GM19043 (cell line): ENCODE data around the gene SLCO1C1.
"Not testable (repeated sequence)": the region's sequence is repeated elsewhere in the genome, so short reads cannot be mapped to it uniquely, and the experiment has no call there.

Source experiments
- ATAC-seq: cut with Tn5 transposase; IDR thresholded peaks from one replicate; pipeline ENCODE4 v1.9.1; 2021; ENCODE audit warnings: low read depth; ENCODE audit not compliant: unreplicated experiment

Gene SLCO1C1, protein sequence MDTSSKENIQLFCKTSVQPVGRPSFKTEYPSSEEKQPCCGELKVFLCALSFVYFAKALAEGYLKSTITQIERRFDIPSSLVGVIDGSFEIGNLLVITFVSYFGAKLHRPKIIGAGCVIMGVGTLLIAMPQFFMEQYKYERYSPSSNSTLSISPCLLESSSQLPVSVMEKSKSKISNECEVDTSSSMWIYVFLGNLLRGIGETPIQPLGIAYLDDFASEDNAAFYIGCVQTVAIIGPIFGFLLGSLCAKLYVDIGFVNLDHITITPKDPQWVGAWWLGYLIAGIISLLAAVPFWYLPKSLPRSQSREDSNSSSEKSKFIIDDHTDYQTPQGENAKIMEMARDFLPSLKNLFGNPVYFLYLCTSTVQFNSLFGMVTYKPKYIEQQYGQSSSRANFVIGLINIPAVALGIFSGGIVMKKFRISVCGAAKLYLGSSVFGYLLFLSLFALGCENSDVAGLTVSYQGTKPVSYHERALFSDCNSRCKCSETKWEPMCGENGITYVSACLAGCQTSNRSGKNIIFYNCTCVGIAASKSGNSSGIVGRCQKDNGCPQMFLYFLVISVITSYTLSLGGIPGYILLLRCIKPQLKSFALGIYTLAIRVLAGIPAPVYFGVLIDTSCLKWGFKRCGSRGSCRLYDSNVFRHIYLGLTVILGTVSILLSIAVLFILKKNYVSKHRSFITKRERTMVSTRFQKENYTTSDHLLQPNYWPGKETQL

DNA sequence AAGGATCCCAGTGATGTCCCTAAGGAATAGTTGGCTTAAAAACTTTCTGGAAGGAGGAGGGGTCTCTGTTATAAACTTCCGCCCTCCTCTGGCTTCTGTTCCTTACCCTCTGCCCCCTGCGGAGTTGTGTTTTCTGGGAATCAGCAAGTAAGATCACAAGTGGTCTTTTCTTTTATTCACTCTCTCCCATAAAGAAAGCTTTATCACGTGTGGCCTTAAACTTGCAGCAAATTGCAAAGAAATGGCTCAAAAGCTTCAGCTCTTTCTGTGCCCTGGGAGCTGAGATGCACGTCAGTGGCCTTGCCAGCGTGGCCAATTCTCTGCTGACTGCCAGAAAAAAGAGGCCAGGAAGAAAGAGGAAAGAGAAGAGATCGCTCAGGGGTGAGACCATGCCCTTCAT is at the start of gene SLCO1C1:
SLCO1C1 (plus strand) TSS at position 101 of the 400 bp plus-strand sequence. CDS start 4,245 bp downstream, outside the sequence.
- ATAC-seq: no peak

DNA sequence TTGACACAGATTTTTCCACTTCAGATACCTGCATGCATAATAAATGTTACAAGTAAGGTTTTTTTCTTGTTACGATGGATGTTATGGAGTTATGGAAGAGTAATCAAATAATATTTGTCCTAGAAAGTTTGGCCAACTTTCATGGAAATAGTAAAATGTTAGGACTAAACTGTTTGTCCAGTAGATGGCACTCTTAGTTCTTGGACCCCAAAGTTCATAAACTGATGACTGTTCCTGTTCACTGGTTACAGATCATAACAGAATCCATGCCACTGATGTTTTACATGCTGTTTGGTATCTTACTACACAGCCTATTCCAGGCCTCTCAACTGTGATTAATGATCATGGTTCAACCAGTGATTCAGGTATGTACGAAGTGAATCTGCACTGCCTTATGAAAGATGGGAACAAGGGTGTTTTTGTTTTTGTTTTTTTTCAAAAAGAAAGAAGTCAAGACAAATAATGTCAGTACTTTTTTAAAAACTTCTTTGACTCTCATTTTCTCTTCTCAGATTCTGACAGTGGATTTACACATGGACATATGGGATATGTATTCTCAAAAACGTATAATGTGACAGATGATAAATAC is 48.8 kb upstream of the SLCO1C1 start:
- no peak for ATAC-seq

DNA sequence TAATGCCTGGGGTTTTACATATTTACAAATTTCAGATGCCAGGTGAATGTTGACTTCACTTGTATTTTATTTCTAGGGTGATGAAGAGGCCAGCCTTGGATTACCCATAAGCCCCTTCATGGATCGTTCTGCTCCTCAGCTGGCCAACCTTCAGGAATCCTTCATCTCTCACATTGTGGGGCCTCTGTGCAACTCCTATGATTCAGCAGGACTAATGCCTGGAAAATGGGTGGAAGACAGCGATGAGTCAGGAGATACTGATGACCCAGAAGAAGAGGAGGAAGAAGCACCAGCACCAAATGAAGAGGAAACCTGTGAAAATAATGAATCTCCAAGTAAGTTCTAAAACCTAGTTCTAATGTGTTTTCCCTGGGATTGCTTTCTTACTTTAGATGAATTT is 41.3 kb upstream of the SLCO1C1 start:
- ATAC-seq: no peak

DNA sequence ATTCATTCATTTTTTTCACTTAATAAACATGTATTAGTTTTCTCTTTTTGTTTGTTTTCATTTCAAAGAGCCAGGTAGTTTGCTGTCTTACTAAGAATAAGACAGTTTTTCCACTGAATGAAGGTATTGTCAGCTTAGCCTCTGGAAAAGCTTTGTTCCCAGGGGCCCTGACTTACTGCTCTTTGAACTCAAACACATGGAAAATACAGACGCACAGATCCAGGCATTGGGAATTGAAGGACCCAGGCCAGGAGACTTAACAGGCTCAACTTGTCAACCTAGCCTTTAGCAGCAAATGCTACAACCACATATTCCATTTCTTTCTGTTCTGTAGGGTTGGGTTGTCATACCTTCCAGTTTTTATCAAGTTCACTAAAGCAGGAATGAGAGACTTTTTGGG is 38.5 kb upstream of the SLCO1C1 start:
- ATAC-seq: no peak

DNA sequence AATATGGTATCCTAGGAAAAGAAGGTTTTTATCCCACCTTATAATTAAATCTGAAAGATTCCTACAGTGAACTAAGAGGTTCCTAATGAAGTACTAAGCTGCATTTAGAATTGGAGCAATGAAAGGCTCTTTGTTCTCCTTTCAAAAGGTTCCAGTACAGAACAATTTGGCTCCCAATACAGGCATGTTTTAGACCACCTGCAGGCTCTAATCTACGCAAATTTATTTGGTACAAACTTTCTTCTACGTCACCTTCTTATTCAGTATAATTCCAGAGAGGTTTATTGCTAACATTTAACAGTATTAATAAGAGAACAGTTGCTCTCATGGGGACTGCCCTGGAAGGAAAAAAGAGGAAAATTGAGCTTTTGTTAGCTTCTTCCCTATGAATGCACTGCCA is 37.6 kb upstream of the SLCO1C1 start:
- no peak for ATAC-seq

DNA sequence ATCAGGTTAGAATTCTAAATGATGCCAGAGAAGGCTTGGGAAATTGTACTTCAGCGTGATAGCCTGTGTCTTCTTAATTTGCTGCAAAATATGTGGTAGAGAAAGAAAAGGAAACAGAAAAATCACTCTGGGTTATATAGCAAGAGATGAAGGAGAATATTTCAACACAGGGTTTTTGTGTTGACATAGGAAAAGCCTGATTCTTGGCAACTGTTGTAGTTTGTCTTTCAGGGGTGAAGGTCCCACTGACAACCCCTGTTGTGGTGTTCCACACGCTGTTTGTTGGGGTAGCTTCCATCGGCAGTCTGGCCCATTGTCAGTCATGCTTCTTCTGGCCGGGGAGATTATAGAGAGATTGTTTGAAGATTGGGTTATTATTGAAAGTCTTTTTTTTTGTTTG is 13.8 kb upstream of the SLCO1C1 start:
- no peak for ATAC-seq

DNA sequence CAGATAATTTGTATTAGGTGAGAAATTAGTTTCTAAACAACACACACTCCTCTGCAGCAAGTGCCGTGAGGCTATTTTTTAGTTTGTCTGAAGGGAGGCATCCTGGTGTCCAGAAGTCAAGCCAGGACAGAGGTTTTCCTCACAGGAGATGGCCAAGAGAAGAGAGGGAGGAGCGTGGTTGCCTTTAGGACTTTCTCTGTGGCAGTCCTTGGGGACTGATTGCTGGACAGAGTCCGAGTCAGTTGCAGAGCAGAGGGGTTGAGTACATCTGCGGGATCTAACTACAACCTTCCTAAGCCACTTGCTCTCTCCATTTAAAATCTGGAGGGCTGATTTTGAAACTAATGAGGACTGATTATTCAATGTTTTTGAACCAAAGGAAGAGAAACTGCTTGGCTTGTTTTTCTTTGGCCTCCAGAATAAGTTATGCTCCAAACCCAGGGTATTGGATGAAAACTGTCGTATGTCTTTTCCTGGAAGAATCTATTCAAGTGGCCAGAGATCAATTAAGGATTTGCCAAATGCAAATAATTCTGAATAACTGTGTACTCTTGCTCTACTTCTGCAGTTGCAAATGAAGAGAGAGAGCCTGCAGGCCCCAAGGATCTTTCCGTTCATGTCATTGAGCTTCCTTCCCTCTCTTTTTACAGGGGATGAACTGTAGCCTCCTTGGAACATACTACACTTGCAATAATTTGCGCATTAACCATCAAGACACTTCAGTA is 1.2 kb downstream of the SLCO1C1 start:
- no peak for ATAC-seq

DNA sequence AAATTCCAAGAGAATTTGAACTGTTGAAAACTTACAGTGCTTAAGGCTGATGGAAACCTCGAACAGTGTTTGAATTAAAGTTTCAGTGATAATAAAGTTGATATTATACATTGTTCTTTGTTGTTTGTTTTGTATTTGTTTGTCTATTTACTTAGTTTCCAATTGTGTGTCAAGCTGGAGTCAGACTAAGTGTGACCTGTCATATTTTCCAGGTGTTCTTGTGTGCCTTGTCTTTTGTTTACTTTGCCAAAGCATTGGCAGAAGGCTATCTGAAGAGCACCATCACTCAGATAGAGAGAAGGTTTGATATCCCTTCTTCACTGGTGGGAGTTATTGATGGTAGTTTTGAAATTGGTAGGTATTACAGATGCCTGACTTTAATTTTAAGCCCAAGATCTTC is 6.0 kb downstream of the SLCO1C1 start:
- no peak for ATAC-seq

DNA sequence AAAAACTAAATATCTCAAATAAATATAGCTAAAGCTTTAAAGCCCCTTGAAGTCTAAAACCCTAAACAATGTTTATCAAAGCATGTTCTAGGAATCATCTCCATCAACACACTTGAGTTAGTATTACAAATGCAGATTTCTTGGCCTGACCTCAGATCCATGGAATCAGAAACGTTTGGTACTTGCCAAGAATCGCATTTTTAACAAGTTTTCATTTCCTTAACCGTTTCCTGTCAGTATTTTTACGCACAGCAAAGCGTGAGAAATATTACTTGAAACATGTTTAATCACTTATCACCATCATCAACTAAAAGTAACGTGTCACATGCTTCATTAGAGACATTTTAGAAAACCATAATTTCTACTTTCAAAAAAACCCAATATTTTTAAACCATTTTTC is 9.7 kb downstream of the SLCO1C1 start:
- no peak for ATAC-seq

DNA sequence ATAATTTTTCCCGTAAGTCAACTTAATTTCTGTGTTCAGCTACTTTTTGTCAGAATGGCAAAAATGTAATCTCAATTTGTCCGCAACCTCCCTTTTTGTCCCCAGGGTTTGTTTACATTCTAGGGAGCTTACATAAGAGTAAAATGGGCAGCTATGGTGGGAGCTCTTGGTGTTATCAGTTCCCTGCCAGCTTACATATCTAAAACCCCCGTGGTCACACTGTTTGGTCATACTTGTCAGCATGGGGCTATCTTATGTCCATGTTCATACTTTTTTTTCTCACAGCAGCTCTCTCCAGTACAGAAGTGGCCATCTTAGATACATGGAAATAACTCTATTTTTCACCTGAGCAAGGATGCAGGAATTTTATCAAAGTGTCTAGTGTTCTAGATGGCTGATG is 16.7 kb downstream of the SLCO1C1 start:
- no peak for ATAC-seq

DNA sequence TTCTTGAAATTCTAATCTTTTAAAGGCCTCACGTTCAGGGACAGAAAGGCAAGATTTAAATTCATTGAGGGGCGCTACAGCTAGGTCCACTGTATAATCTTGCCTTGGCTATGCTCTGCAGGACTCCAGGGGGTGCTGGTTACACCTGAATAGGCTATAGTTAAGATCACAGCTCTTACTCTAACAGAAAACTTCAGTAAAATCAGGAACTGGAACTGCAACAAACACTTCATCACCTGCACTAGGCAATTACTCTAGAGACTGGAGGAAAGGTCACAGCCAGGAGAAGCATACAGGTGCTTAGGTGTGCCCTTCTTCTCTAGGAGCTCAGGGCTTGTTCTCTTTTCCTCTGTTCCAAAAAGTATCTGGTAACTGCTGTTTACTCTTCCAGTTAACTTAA is 20.9 kb downstream of the SLCO1C1 start:
- ATAC-seq: no peak

DNA sequence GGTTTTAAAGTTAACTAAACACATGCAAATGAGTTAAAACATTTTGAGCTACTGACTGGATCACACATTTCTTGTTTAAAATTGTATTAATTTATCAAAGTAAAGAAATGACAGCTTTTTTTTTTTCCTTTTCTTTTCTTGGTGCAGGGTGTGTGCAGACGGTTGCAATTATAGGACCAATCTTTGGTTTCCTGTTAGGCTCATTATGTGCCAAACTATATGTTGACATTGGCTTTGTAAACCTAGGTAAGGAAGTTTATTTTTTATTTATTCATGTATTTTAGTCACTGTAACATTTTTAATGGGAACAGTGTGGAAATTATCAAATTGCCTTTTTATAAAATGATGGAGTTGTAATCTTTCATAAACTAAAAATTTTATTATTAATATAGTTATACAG is 21.9 kb downstream of the SLCO1C1 start:
- ATAC-seq: no peak

DNA sequence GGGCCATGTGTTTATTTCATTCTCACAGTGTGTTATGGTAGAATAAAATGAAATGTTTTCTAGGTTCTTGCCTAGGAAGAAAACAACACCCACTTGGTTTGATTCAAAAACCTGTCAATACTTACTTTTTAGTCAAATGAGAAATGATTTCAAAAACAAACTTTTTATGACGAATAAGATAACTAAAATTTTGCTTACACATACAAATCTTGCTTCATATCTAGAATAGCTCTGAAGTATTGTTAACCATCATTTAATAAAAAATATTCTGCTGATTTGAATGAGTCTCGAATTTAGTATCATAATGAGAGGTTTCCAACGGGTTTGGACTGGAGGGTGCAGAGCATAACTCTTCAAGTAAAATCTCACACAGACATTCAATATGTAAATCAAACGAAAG is 23.2 kb downstream of the SLCO1C1 start:
- ATAC-seq: no peak

DNA sequence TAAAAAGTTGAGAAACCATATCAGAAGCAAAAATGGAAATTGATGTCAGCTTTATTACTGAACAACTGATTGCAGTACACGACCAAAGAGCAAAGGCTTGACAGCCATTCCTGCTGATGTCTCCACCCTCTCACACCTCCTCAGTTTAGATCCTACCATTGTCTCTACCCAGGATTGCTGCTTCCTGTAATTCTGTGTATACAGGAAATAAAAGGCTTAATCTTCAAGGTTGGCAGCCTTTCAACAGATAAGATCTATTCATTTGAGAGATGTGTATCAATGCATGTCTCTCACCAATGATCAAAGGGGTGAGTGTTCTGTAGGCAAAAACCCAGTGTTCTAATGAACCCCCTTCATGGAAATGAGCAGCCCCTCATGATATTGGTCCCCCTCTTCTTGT is 27.0 kb downstream of the SLCO1C1 start:
- ATAC-seq: no peak

DNA sequence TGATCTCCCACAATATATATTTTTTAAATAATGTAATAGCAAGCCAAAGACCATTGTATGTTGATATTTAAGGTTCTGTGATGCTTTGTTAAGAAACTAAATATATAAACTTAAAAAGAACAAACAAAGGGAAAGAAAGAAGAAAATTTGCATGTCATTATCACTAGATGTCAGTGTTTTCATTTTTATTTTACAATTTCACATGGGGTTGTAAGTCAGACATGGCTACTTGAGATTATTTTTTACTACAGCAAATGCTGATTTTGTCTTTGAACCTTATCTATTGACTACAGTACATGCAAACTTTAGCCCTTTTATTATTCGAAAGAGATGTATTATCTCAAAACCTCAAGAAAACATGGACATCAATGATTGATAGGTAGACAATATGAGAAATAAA is 36.1 kb downstream of the SLCO1C1 start:
- no peak for ATAC-seq

DNA sequence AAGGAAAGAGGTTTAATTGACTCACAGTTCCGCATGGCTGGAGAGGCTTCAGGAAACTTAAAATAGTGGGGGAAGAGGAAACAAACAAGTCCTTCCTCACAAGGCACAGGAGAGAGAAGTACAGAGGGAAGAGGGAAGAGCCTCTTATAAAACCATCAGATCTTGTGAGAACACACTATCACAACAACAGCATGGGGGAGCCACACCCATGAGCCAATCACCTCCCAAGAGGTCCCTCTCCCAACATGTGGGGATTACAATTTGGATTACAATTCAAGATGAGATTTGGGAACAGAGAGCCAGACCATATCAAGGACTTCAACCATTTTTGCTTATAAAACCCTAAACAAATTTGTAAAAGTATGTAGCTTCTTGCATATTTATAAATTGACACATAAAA is 45.8 kb downstream of the SLCO1C1 start:
- no peak for ATAC-seq

DNA sequence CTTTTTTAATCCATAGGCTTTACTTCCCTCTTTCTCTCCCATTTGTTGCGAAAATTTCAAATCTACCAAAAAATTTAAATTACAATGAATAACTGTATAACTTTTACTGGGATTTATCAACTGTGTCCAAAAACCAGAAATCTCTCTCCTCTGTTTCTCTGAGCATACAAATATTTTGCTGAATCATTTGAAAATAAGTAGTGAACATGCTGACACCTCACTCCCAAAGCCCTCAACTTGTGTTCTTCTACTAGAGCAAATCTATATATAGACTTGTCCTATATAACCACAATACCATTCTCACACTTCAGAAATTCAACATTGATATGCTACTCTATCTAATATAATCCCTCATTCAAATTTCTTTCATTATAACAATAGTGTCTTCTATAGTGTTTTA is 53.1 kb downstream of the SLCO1C1 start:
- ATAC-seq: no peak

DNA sequence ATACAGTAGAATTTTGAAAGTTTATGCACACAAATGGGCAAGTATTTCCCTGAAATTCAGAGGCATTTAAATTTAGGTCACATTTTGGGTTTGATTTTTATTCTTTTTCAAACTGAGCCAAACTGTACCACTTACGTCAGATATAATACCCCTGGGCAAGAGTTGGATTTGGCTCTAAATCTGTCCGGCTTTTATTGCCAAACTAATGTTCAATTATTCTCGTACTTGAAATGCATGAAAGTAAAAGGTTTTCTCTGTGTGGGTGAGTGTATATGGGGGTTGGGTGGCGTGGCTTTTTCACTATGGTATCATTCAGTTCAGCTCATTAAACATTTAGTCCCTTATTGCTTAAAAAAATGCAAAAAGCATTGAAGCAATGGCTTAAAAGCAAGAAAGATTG is 55.9 kb downstream of the SLCO1C1 start:
- ATAC-seq: no peak

DNA sequence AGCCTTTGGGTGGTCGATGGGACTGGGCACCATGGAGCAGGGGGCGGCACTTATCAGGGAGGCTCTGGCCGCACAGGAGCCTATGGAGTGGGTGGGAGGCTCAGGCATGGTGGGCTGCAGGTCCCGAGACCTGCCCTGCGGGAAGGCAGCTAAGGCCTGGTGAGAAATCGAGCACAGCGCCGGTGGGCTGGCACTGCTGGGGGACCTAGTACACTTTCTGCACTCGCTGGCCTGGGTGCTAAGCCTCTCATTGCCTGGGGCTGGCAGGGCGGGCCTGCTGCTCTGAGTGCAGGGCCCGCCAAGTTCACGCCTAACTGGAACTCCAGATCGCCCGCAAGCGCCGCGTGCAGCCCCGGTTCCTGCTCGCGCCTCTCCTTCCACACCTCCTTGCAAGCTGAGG is 82.3 kb downstream of the SLCO1C1 start:
- ATAC-seq: no peak

DNA sequence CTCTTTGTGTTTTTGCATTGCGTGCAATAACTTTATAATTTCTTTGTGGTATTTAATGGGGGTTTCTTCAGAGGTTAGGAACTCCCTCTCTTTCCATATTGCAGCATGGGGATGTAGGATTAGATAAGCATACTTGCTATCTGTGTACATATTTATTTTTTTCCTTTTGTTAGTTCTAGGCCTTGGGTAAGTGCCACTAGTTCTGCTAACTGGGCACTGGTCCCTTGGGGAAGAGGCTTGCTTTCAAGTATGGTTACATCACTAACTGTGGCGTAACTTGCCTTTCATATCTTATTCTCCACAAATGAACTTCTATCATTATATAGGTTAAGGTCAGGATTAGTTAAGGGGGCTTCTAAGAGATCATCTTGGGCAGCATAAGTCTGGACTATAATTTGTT is 83.8 kb downstream of the SLCO1C1 start:
- ATAC-seq: no peak

DNA sequence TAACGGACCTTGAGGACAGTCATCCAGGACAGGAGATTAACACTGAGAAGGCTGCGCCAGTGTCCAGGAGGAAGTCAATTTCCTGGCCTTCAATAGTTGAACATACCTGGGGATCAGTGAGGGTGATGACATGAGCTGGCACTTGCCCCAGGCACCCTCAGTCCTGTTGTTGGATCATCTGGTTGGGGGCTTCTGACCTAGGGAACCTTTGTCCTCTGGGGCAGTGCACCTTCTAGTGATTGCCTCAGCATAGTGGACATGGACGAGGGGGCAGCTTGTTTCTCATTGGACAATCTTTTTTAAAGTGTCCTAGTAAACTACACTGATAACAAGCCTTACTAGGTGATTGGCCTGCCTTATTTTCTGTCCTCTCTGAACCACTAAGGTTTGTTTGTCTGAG is 84.8 kb downstream of the SLCO1C1 start:
- ATAC-seq: not testable (repeated sequence)
